Middle frontal gyrus (tissue), 1 donor: ENCODE results near the gene DNAJC4.
"Not testable (repeated sequence)": the region's sequence is repeated elsewhere in the genome, so short reads cannot be mapped to it uniquely, and the experiment has no call there.

Source experiments
- DNase-seq: peaks from one replicate; pipeline ENCODE4 v3.0.0-alpha.2; 2015; ENCODE audit warnings: low spot score; ENCODE audit errors: extremely low spot score

The DNAJC4 gene

DNA sequence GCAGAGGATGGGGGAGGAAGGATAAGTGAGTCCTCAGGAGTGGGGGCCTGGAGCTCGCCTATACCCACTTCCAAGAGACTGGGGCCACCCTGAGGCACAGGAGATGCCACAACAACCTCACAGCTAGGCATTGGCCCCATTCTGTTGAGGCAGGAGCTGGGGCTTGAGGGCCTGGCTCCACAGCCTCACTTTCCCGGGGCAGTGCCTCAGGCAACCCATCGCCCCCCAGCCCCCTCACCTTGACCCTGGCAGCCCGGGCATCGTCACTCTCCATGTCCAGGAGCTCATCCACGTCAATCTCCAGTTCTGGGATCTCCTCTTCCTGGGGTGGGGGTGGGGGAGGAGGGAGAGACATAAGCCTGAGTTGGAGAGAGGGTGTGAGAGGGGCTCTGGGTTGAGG lies 14.6 kb downstream of the DNAJC4 start:
- DNase-seq: no peak

DNA sequence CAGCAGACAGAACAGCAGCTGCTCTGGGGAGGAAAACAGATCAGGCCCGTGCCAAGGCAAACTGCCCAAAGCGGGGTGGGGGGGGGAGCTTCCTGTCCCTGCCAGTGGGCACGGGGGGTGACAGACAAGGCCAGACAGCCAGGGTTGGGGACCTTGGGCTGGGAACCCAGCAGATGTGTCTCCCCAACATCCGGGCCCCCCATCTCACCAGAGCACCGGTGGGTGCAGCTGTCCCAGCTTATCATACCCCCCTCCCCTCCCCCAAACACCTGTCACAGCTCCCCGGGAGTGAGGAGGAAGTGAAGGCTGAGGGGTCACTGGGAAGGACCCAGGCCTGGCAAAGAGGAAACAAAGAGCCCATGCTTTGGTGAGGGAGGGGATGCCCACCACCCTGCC lies 15.1 kb downstream of the DNAJC4 start:
- DNase-seq: no peak

DNA sequence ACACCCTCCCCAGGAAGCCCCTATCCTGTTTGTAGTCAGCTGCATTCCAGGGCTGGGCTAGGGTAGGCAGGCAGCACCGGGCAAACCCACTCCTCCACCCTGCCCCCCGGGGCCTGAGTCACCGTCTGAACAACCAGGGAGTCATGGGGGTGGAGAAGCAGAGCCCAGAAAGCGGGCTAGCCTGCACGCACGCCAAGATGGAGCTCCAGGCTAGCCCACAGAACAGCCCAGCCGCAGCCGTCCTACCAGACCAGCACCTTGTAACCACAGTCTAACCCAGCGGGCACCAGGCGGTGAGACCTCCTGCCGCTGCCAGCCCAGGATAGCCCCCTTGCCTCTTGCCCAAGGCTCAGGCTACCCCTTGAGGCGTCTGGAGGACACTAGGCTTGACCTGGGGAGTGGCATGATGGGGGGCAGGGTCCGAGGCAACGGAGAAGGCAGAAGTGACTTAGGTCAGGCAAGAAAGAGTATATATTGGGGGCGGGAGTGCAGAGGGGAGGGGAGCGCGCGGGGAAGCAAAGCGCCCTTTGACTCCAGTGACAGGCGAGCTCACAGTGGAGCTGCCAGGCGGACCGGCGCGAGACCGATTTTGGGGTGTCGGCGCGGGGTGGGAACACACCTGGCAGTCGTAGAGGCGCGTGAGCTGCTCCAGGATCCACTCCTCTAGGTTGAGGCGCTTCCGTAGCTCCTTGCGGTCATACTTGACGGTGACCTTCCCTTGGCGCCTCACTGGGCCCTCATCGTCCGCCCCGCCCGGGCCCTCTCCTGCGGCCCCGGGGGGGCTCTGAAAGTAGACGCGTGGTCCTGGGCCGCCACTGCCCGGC lies 15.7 kb downstream of the DNAJC4 start:
- no peak for DNase-seq

DNA sequence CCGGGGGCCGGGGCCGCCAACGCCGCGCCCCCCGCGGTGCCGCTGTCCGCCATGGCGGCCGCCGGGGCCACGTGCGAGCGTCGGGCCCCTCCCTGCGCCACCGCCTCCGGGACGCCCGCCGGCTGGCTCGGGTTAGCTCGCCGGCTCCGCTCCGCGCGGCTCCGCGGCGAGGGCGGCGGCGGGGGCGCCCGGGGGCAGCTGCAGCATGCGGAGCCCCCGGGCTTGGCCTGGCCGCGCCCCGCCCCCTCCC lies 16.2 kb downstream of the DNAJC4 start:
- not testable (repeated sequence) for DNase-seq

- DNase-seq: peak; percentile 76
These were observed 16.8 kb downstream of the DNAJC4 start, which contains the start of gene PPP1R14B for GRCh38 chr11:64246871-64247728. Gene PPP1R14B, minus strand, starts transcription at chr11:64246943. Its CDS starts 270 bp downstream, at chr11:64246673.

GRCh38 chr11:64247729-64248531 lies 17.6 kb downstream of the DNAJC4 start:
- DNase-seq: no peak

DNA sequence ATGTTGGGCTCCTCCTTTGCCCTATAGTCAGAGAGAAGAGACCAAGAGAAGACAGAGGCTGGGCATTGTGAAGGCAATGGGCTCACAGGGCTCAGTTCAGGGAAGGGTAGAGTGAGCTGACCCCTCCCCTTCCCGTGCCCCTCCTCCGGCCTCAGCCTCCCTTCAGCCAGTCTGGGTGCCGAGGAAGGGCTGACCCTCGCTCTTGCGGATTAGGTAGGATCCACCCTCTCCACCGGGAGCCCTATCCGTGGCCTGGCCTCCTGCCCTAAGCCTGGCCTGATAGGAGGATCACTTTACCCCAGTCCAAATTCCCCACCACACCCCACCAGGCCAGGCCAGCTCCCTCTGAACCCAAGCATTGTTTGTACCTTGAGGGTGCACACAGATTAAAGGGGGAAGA lies 18.2 kb downstream of the DNAJC4 start:
- DNase-seq: no peak

DNA sequence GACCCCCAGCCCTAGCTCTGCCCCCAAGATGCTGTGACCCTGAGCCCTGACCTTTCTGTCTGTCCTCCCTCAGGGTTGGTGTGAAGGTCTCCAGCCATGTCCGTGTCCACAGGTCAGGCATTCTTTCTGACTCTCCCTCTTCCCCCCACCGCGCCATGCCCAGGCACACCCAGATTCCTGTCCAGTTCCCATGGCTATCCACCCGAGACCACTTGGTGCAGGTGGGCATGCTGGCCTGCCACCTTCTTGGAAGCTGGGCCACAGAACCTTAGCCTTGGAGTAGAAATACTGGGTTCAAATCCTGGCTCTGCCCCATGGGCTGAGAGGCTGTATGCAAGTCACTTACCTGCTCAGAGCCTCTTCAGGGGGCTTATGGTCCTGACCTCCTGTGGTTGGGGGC lies 18.7 kb downstream of the DNAJC4 start:
- no peak for DNase-seq

- DNase-seq: no peak
These were observed 19.4 kb downstream of the DNAJC4 start for GRCh38 chr11:64249563-64250414.

GRCh38 chr11:64250415-64251015 lies 20.2 kb downstream of the DNAJC4 start:
- DNase-seq: no peak

GRCh38 chr11:64251016-64251752 lies 20.8 kb downstream of the DNAJC4 start, which contains the start of gene PLCB3:
Gene PLCB3, plus strand, starts transcription at chr11:64251530. Its CDS starts 120 bp downstream, at chr11:64251650.
- no peak for DNase-seq

DNA sequence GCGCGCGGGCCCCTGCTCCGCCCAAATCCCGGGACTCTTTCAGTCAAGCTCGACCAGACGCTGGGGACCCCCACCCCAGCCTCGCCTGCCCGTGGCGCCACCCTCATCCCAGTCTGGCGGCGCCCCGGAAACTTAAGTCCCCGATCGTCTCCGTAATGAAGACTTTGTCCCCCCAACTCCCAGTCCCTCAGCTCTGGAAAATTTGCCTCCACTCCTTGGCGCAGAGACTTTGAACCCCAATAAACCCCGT lies 21.3 kb downstream of the DNAJC4 start:
- DNase-seq: no peak

DNA sequence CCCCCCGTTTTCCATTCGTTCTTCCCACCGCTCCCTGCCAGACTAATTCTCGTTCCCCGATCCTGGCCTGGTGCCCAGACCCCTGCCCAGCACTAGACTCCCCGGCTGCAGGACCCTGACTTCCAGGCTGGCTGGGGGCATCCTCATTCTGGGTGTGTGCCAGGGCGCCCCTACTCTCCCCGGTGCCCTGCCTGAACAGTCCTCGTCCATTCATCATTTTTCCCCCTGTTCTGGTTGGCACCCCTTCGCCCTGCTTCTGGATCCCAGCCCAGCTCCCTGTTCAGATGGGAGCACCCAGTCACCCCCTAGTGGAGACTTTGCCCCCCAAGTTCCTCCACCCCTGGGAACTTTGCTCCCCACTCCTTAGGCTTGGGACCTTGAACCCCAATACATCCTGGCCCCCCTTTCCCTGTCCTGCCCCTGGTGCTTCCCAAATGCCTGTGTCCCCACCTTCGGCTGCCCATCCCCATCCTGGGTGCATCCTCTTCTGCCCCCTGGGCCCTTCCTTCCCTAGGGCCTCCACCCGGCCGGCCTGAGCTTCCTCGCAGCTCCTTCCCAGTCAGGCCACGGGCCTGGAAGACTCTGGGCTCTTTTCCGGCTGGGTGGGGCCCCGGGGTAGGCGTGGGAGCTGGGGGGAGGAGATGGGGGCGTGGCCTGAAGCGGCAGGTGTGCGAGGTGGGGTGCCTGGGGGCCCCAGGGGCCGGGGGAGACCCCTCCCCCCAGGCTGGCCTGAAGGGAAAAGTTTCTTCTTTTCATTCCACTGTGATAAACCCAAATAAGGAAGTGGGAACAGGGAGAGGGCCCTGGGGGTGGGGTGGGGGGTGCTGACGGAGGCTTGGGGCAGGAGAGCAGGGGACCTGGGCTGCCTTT lies 21.9 kb downstream of the DNAJC4 start:
- DNase-seq: no peak

- no peak for DNase-seq
These were observed 22.7 kb downstream of the DNAJC4 start for GRCh38 chr11:64253043-64253442.

- no peak for DNase-seq
These were observed 23.1 kb downstream of the DNAJC4 start for GRCh38 chr11:64253481-64253880.

DNA sequence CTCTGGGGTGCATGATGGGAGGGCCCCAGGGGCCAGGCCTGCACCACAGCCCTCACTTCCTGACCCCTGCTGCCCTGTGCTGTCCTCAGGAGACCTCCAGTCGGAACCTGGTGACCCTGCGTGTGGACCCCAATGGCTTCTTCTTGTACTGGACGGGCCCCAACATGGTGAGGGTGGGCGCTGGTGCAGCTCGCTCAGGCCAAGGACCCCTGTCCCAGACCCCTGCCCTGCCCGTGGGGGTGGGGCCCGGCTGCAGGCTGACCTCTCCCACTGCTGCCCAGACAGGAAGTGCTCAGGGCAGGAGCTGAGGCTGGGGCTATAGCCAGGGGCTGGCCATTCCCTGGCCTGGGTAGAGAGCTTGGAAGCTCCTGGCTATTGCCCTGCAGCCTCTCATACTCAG lies 24.0 kb downstream of the DNAJC4 start:
- DNase-seq: no peak

GRCh38 chr11:64255135-64256128 lies 25.1 kb downstream of the DNAJC4 start:
- DNase-seq: no peak

DNA sequence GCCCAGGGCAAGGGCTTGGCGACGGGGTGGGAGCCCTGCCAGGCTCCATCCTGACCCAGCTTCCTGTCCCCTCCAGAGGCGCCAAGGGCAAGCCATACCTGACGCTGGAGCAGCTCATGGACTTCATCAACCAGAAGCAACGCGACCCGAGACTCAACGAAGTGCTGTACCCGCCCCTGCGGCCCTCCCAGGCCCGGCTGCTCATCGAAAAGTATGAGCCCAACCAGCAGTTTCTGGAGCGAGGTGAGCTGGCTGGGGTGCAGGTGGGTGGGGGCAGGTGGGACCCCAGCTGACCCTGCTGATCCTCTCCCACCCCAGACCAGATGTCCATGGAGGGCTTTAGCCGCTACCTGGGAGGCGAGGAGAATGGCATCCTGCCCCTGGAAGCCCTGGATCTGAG lies 26.0 kb downstream of the DNAJC4 start:
- no peak for DNase-seq
